ENCODE results near the gene PTK6. TPM values are rescaled to one million over a fixed set of nuclear protein-coding genes. Genes with fewer than 3 reads are reported as not detected.

PTK6 gene
- total RNA-seq, 4 donors from 2014 or later: 0.36 TPM; not detected in 3

- no peak for ATAC-seq
- Histone ChIP-seq H3K9me3 (no peaks in the 10 kb centered on the region), H3K4me3 (no peak overlapping the region), H3K4me1 (peaks cover 0 to 2% of the 10 kb centered on the region in 2 donors), H3K27me3 (peaks cover 1 to 10% (median 7%) of the 10 kb centered on the region in 3 donors), H3K36me3 (no peaks in the 10 kb centered on the region), H3K27ac (no peak overlapping the region)
- in situ Hi-C loops (cut with MboI; ENCODE audit: low sequenced_read_pairs in 4 of 4): no loop called here
- intact Hi-C loops (cut with DNase I; ENCODE audit: low total_unique reads): no loop called here
- TF ChIP-seq CTCF (IDR thresholded peaks at IDR 0.05 in 4 of 5, conservative IDR thresholded peaks at IDR 0.05 in 1 of 5) (no peak), POLR2A (IDR thresholded peaks at IDR 0.05) (no peak)
- DNase-seq: no peak
Measured at GRCh38 chr20:63568170-63568981, 31.2 kb upstream of the PTK6 start.

GRCh38 chr20:63567386-63568169 lies 30.4 kb upstream of the PTK6 start:
- no peak overlapping the region for H3K4me3 ChIP-seq
- in situ Hi-C loops (cut with MboI; ENCODE audit: low sequenced_read_pairs in 4 of 4): no loop called here
- H3K4me1 ChIP-seq: no peaks in the 10 kb centered on the region
- H3K36me3 ChIP-seq: no peaks in the 10 kb centered on the region
- H3K27me3 ChIP-seq: peaks cover 0 to 2% (median 0%) of the 10 kb centered on the region in 3 donors
- H3K27ac ChIP-seq: no peak overlapping the region
- intact Hi-C loops (cut with DNase I; ENCODE audit: low total_unique reads): no loop called here
- ATAC-seq: no peak
- H3K9me3 ChIP-seq: no peaks in the 10 kb centered on the region
- TF ChIP-seq POLR2A (IDR thresholded peaks at IDR 0.05): no peak
- TF ChIP-seq CTCF (IDR thresholded peaks at IDR 0.05 in 4 of 5, conservative IDR thresholded peaks at IDR 0.05 in 1 of 5): no peak
- DNase-seq: no peak

GRCh38 chr20:63567136-63567385 lies 29.9 kb upstream of the PTK6 start:
- DNase-seq (no peak), ATAC-seq (no peak)
- H3K27ac ChIP-seq: no peak overlapping the region
- H3K27me3 ChIP-seq: no peaks in the 10 kb centered on the region
- no peak overlapping the region for H3K4me3 ChIP-seq
- no peaks in the 10 kb centered on the region for H3K4me1 ChIP-seq
- intact Hi-C loops (cut with DNase I; ENCODE audit: low total_unique reads): no loop called here
- no peaks in the 10 kb centered on the region for H3K36me3 ChIP-seq
- no peaks in the 10 kb centered on the region for H3K9me3 ChIP-seq
- TF ChIP-seq CTCF (IDR thresholded peaks at IDR 0.05 in 4 of 5, conservative IDR thresholded peaks at IDR 0.05 in 1 of 5) (no peak), POLR2A (IDR thresholded peaks at IDR 0.05) (no peak)
- in situ Hi-C loops (cut with MboI; ENCODE audit: low sequenced_read_pairs in 4 of 4): no loop called here

GRCh38 chr20:63566395-63567135 lies 29.4 kb upstream of the PTK6 start:
- no peak overlapping the region for H3K4me3 ChIP-seq
- intact Hi-C loops (cut with DNase I; ENCODE audit: low total_unique reads): no loop called here
- no peaks in the 10 kb centered on the region for H3K27me3 ChIP-seq
- H3K4me1 ChIP-seq: no peaks in the 10 kb centered on the region
- ATAC-seq: no peak
- no peak for DNase-seq
- TF ChIP-seq CTCF (IDR thresholded peaks at IDR 0.05 in 4 of 5, conservative IDR thresholded peaks at IDR 0.05 in 1 of 5) (no peak), POLR2A (IDR thresholded peaks at IDR 0.05) (no peak)
- in situ Hi-C loops (cut with MboI; ENCODE audit: low sequenced_read_pairs in 4 of 4): no loop called here
- no peaks in the 10 kb centered on the region for H3K36me3 ChIP-seq
- H3K9me3 ChIP-seq: no peaks in the 10 kb centered on the region
- no peak overlapping the region for H3K27ac ChIP-seq

Data from gastrocnemius medialis (tissue), 4 donors.